TTC549 (cell line): Measurements from ENCODE around the gene GALNT17.

Experiments
- FAIRE-seq: peaks from 2 replicates; lab custom pipeline; 2012; peaks lifted over from hg19 to GRCh38; lab: Jason Lieb, UNC

GALNT17 gene

DNA sequence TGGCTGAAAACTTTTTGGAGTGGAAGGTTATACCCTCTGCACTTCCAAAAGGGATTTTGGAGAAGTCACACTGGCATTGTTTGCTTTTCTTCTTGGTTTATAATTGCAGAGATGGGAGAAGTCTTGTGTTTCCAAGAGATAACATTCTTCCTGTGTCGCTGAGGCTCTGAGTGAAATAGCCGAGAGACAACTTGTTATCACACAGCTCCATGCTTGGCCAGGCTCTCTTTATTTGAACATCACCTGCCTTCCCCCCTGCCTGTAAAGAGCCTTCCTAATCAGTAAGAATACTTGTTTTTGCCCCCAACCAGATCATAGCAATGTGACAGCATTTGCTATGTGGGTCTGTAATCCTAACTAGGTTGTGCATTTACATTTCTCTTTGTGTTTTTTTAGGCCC is 270.7 kb downstream of the GALNT17 start:
- FAIRE-seq: no peak

DNA sequence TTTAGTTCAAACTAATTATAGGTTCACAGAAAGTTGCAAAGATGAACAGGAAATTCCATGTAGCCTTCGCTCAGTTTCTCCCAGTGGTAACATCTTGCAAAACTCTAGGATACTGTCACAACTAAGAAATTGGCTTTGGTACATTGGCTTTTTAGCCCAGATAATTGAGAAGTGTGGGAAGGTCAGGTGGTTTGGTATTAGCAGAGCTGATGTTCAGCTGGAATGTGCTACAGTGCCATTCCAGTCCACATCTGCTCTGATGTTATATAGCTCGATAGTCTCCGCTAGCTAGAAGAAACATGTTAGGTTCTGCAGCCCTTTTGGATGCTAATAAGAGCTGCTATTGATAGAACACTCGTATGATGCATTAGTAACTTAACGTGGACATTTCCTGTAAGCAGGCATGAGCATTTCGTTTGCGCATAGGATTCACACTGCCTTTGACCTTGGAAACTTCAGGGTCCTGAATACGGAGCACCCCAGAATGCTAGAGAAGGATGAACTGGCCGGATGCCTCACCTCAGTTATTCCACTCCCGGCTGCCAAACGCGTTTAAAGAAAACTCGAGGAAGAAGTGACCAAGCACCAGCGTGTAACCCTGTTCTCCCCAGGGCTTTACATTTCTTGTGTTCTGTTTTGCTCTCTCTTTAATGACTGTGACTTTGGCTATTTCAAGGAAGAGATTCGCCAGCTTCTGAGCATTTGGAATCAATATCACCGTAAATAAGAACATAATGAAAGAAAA is 271.4 kb downstream of the GALNT17 start:
- no peak for FAIRE-seq

DNA sequence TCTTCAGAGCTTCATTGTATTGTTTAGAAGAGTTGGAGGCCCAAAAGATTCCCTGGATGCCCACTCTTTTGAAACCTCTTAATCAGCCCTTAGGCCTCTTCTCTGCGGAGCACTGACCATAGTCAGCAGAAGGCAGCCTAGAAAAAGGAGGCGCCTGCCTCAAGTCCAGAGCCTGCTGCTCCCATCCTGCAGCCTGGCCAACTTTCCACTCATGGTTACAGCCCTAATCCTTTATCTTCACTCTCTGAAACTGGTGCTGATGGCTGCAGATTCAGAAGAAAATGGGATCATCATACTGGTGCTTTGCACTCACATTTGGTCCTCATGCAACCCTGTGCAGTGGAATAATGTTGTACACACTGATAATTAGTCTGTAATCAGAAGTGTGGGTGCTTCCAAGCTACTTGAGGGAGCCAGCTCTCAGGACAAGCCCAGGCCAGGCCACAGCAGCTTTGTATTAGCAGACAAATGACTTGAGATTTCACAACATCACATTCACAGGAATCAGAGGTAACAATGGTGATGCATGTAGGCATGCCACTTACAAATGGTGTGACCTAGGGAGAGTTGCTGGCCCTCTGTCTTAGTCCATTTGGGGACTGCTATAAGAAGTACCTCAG is 272.9 kb downstream of the GALNT17 start:
- FAIRE-seq: no peak

DNA sequence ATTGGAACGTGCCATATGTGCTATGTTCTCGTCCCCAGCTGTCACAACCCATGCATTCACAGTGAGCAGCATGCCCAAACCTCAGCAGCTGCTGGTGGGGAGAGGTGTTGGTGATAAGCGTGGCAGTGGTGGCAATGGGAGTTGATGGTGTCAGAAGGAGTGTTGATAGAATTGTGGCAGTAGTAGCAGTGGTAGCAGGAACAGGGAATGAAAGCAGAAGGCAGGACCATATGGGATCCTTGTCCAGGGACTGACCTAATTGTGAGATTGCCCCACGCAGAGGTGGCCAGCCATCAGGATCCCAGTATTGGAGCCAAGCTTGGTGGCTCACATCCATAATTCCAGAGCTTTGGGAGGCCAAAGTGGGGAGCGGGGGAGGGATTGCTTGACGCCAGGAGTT is 276.3 kb downstream of the GALNT17 start:
- no peak for FAIRE-seq

DNA sequence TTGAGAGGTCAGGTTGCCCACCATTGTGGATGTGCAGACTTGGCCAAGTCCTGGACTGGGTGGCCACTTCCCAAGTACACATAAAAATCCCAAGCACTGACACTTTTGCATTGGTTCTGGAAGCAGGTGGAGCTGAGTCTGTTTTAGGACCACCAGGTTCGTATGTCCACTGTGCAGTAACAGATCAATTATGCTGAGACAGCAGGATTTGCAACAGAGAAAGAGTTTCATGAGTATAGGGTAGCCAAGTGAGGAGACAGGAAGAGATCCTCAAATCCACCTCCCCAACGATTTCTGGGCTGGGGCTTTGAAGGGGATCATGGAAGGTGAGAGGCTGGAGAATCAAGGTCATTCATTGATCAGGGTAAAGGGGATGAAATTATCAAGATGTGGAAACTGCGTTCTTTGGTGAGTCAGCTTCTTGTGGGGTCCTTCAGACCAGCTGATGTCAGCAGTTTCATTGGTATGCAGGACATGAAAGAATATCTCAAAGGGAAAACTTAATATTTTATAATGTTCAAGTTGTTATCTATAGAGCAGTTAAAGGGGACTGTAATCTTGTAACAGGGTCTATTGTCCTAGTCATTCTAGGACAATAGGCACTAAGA is 277.7 kb downstream of the GALNT17 start:
- FAIRE-seq: no peak

DNA sequence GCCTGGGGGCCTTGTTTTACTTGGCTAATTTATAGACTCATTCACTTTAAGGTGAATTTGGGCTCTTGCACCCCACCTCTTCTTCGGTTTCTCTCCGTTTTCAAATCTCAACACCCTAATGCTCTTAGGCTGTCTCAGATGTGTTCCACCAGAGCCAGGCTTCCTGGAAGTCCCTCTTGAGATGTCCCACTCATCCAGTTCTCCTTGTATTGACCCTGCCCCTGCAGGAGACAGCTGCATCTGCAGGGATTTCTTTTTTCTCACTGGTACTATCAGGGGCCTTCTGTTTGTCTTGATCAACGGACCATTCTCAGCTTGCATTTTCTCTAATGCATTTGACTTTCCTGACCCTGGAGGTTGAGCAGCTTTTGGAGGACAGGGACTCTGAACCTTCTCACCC is 279.5 kb downstream of the GALNT17 start:
- no peak for FAIRE-seq

DNA sequence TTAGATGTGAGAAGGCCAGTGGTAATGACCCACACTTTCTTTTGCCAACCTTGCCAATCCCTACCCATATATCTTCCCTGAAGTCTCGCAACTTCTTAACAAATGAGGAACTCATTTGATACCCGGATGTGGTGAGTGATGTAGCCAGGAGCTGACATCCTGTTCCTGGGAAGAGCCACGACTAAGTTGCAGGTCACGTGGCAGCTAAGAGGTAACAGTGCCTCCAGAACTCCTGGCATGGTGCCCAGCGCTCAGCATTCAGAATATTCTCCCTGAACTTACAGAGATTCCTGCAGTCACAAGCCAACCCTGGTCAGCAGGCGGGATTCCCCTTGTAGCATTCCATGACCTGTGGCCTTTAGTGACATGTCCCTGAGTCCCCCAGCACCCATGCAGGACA is 282.5 kb downstream of the GALNT17 start:
- FAIRE-seq: no peak

DNA sequence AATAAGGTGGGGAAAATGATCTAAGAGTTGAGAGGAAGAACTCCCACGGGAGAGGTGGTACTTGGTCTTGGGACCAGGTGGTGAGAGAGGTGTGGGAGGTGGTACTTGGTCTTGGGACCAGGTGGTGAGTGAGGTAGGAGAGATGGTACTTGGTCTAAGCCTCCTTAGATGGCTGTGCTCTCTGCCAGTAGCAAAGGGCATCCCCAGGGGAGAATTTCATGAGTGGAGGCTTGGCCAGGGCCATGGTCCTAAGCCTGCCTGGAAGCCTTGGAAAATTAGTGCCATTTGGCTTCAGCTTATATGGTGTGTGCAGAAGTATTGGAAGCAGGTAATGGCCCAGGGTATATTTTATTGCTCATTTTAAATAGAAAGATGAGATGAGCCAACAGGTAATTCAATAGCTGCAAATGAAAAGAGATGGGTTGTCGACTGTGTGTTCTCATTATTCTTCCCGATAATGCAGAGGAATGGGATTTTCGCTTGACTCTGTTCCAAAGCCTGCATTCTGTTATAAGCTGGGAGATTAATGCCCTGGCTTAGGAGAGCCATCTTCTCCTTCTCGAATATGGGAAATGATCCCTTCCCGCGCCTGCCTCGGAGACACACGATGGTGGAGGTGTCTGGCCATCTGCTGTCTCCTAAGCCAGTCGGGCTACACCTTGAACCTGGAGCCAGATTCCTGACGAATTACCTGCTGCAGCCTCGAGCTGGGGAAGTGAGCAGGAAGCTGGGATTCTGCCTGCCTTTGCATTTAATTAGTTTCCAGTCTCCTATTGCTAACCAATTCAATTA is 287.8 kb downstream of the GALNT17 start:
- no peak for FAIRE-seq

DNA sequence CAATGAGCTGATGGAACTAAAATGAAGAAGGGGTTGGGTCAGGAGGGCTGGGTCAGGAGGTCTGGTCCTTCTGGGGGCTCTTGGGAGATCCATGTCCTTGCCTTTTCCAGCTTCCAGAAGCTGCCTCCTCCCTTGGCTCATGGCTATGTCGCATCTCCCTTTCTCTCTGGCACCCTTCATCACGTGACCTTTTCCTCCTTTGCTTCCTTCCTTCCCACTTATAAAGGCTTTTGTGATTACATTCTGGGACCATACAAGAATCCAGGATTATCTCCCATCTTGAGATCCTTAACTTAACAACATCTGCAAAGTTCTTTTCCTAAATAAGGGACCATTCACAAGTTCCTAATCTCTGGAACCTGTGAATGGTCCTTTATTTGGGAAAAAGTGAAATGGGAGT is 290.2 kb downstream of the GALNT17 start:
- no peak for FAIRE-seq

DNA sequence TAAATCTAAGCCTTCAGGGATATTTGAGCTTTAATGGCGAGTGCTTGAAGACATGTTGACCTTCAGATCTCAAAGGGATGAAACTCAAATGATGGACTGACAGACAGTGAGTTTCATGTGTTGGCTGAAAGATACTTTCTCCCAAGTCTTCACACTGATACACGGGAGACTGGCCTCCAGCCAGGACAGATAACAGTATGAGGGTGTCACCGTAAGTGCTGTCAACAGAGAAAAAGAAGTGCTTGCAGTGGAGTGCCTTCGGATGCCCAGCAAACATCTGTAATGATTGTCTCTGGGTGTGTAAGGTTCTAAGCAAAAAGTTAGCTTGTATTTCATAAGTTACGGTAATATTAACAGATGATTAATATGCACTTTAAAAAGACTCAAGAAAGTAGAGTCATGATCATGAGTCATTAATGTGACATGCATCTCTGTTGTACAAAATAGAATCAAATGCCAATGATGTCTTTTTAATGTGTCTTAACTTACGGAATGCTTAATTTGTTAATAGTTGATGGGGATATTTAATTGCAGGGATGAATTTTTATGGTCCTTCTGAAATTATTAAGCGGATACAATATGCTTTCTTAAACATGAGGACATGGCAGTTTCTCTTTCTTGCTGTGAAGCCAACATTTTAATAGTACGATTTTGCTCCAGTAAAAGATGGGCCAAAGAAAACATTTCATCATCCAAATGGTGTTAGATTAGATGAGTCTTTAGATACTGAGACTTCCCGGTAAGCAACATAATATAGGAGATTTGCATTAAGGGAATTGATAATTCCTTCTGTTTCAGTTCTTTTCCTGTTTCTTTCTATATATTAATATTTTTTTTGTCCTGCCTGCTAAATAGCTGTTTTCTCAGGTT is 292.5 kb downstream of the GALNT17 start:
- FAIRE-seq: no peak

DNA sequence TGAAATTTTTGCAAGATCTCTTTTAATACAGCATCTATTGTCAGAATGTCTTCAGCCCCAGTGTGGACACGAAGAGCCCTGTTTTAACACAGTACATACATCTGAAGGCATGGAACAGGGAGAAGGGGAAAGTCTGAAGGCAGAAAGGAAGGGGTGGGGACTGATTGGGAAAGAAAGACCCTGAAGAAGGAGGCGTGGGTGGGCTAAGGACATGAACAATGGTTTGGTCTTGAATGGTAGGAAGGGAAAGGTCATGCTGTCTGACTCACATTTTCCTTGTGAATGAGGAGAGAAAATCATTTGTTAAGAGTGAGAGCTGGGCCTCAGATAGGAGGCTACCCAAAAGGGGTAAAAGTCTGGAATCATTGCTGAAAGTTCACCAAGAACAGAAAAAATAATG is 297.1 kb downstream of the GALNT17 start:
- FAIRE-seq: no peak

DNA sequence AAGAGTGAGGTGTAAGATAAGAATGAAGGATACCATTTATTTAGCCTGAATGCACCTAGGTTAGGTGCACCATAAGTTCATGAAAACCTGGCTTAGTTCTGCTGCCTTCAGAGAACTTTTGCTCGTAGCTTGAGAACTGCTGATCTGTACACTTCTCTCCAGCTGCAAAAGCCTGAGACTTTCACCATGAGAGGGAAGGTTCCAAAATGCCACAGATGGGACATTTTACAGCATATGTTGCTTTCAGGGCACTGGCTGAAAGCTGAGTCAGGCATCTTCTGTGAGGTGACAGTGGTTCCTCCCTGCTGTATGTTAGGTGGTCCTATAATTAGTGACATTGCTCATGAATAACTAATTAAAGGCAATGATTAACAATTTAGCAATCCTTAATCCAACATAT is 298.3 kb downstream of the GALNT17 start:
- no peak for FAIRE-seq

DNA sequence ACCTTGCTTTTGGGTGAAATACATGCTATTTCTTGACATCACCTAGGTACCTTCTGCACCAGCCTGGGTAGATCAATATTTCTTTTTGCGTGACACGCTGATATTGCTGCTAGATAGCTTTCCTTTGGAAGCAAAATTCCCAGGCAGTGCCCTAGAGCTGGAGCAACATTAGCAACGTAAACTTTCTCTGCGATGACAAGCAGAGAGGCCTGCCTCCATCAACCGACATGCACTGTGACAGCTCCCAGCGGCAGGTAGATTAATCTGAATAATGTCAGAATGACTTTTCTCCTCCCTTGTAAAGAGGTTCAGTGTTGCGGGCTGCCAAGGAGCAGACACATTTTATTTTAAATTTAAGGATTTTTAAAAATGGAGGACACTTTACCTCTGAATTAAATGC is 307.4 kb downstream of the GALNT17 start:
- no peak for FAIRE-seq

DNA sequence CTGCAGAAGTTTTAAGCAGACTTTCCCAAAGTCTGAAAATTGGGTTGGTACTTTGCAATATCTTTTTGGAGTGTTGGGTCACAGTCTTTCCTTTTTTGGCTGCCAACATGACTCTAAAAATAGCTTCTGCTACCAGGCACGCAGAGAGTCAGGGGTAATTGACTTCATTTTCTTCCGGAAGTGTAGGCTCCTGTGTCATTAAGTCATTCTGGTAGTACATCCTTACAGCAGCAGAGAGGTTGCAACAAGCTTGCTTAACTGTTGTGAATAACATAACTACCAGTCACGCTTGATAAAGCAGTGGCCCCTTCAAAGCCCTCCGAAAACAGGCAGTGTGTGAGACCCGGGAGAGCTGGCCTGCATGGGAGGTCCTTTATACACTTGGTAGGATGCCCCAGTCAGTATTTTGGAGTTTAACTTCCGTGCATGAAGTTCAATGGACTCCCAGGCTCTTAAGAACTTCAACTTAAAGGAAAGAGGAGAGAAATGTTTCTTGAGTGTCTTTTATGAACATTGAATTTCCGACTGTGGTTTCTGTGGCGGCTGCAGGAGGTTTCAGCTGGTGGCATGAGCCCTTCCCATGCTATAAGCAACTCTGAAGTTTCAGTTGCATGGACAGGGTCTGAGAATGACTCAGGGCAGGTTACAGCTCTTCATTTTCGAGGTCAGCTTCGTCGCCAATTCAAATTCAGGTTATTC is 310.7 kb downstream of the GALNT17 start:
- no peak for FAIRE-seq

DNA sequence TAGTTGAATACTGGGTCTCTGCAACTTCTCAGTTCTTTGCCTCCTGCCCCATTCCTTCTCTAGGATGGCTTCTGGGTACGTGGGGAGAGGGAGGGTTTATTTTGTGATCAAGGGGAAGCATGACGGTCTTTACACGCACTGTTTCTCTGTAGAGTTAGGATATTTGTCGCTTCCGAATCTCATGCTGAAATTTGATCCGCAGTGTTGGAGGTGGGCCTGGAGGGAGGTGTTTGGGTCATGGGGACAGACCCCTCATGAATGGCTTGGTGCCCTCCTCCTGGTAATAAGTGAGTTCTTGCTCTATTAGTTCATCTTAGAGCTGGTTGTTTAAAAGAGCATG is 311.2 kb downstream of the GALNT17 start:
- no peak for FAIRE-seq

DNA sequence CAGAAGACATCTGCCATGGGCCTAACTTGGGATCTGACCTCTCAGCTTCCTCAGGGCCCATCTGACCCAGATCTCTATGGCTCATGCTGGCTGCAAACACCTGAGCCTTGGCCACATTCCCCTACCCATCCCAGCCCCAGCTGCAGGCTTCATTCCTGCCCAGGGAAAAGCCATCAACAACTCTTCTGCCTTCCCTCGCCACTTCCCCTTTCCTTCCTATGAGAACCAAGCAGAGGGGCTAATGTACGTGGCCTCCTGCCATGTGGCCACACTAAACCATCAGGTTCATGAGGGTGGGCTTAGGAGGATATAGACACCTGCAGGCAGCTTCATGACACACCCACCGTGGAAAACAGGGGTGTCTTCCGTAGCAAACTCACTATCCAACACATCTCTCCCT is 312.2 kb downstream of the GALNT17 start:
- no peak for FAIRE-seq

DNA sequence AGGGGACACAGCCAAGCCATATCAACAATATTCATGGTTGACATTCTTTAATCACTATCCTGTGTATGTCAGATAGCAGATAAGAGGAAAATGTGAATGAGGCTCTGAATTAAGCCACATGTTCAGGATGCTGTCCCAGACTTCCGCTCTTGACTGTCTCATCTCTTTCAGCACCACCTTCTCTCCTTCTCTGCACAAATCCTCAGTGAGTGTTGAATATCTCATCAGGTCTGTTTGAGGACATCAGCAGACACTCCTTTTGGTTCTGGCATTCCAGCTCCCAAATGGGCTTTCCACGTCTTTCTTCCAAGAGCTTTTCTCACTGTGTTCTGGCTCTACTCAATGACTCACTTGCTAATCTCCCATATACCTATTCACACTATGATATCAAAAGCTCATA is 321.7 kb downstream of the GALNT17 start:
- FAIRE-seq: no peak

DNA sequence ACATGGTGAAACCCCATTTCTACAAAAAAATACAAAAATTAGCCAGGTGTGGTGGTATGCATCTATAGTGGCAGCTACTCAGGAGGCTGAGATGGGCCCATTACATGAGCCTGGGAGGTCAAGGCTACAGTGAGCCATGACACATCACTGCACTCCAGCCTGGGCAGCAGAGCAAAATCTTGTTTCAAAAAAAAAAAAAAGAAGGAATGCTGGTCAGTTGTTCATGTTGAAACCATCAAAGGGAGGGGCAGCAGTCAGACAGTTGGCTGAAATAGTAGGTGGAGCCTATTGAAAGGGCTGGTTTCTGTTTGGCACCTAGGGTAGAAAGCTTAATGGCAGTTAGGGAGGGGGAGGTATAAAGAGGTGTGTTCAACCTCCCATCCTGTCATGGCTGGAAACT is 323.0 kb downstream of the GALNT17 start:
- no peak for FAIRE-seq

DNA sequence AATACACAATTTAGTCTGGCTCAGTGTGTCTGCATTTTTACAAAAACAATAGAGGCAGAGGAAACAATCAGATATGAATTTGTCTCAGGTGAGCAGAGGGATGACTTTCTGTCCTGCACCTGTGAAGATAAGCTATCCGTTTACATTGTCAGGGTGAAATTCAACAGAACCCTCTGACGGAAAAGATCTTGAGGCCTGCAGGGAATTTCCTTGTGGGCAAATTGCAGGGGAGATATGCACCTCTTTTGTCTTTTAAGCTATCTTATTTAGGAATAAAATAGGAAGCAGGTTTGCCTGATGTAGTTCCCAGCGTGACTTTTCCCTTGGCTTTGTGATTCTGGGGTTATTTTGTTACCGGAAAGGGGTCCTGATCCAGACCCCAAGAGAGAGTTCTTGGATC is 325.1 kb downstream of the GALNT17 start:
- FAIRE-seq: no peak

DNA sequence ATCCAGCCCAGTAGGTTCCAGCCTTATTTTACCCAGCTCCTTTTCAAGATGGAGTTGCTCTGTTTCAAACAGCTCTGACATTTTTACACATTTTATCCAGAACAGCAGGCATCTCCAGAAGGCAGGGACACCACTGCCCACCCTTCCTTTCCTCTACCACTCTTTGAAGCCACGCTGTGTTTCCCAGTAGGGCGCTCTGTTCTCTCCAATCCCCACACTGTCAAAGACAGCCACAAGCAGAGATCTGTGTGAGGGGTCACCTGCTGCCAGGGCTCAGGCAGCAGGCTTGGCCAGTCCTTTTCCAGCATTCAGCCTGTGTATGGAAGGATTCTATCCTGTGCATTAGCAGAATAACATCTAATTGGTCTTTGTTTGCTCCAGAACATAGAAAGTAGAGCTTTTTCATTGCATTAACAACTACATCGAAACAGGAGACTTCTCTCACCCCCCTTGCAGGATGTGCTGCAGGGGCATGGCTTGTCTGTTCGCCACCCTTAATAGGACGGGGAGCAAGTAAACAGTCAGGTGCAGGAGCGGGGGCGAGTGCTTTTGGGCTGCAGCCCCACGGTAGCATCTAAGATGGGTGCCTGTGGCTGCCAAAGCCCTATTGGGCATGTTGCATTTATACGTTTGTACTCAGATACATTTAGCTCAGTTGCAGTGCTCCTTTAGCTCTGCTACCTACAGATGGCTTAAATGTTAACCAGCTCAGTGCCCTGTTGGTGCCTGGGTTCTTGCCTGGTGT is 326.1 kb downstream of the GALNT17 start:
- FAIRE-seq: no peak

DNA sequence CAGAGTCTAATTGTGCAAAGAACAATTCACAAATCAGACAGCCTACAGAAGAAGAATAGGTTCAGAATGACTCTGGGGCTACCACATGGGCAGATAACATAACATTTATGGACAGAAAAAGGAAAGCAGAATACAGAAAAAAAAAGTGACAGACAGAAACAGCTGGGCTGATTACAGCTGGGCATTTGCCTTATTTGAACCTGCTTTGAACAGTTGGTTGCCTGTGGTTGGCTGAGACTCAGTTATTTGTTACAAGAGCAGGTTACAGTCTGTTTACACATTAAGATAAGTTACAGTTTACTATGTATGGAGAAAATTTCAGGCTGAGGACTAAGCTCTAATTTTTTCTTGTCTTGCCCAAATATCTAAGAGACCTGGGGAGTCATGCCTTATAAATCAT is 327.2 kb downstream of the GALNT17 start:
- FAIRE-seq: no peak
